Prostate gland (tissue), 2 donors: Measurements from ENCODE around the gene PYY.

ENCODE experiments used
- POLR2A ChIP-seq: fragments of 450-650 bp; IDR thresholded peaks from one replicate; pipeline ENCODE4 v1.6.1; 2016; ENCODE audit warnings: antibody characterized with exemption, mild to moderate bottlenecking
- POLR2AphosphoS5 ChIP-seq: sonication (generic); formaldehyde crosslinking; IDR thresholded peaks from one replicate; pipeline ENCODE4 v1.6.1; 2017; ENCODE audit warnings: antibody characterized with exemption
- TF ChIP-seq, protein P1 (sequence below), 4 experiments: fragments of 200-600 bp in 2 of 4; fragments of 450-650 bp in 2 of 4; sonication (generic) in 2 of 4; IDR thresholded peaks; 1 replicate in 3 of 4; 2 replicates in 1 of 4; pipeline ENCODE4 v1.5.1; 2016 to 2019; ENCODE audit warnings: antibody characterized with exemption in 4 of 4, mild to moderate bottlenecking in 2 of 4, moderate library complexity in 2 of 4

DNA sequence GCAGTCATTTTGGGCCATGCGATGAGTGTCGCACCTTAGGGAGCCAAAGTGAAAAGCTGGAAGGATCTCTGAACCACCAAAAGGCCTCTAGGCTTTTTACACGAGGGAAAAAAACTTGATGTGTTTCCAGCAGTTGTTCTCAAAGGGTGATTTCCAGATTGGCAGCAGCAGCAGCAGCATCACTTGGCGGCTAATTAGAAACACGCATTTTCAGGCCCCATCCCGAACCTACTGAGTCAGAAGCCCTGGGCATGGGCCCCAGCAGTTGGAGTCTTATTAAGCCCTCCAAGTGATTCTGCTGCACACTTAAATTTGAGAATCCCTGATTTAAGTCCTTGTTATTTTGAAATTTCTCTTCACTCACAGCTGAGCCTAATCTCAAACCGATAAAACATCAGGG is 25.3 kb upstream of the PYY start:
- TF ChIP-seq, protein P1, sequence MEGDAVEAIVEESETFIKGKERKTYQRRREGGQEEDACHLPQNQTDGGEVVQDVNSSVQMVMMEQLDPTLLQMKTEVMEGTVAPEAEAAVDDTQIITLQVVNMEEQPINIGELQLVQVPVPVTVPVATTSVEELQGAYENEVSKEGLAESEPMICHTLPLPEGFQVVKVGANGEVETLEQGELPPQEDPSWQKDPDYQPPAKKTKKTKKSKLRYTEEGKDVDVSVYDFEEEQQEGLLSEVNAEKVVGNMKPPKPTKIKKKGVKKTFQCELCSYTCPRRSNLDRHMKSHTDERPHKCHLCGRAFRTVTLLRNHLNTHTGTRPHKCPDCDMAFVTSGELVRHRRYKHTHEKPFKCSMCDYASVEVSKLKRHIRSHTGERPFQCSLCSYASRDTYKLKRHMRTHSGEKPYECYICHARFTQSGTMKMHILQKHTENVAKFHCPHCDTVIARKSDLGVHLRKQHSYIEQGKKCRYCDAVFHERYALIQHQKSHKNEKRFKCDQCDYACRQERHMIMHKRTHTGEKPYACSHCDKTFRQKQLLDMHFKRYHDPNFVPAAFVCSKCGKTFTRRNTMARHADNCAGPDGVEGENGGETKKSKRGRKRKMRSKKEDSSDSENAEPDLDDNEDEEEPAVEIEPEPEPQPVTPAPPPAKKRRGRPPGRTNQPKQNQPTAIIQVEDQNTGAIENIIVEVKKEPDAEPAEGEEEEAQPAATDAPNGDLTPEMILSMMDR (IDR thresholded peaks at IDR 0.05): no peak
- TF ChIP-seq POLR2A: no peak
- no peak for TF ChIP-seq POLR2AphosphoS5
